Left ventricle myocardium inferior (tissue), 1 donor: ENCODE data around the gene TBX18. TPM values are rescaled to one million over a fixed set of nuclear protein-coding genes. Genes with fewer than 3 reads are reported as not detected.

Experiments
- DNase-seq: peaks from one replicate; pipeline ENCODE4 v3.0.0-alpha.2; 2020
- H3K27ac ChIP-seq: fragments of 200-600 bp; replicated peaks from 2 replicates; pipeline ENCODE4 v1.8.0; 2021
- H3K27me3 ChIP-seq: fragments of 200-600 bp; 2 replicates; pipeline ENCODE4 v1.8.0; 2021; ENCODE audit warnings: low read depth
- H3K36me3 ChIP-seq: fragments of 200-600 bp; 2 replicates; pipeline ENCODE4 v1.8.0; 2021
- H3K4me1 ChIP-seq: fragments of 200-600 bp; 2 replicates; pipeline ENCODE4 v1.8.0; 2021
- H3K4me3 ChIP-seq: fragments of 200-600 bp; 2 replicates; pipeline ENCODE4 v1.8.0; 2021; ENCODE audit warnings: mild to moderate bottlenecking, moderate library complexity
- H3K9me3 ChIP-seq: fragments of 200-600 bp; replicated peaks from 2 replicates; pipeline ENCODE4 v1.8.0; 2021
- CTCF ChIP-seq: fragments of 200-600 bp; IDR thresholded peaks from 2 replicates; pipeline ENCODE4 v1.8.0; 2021; ENCODE audit warnings: antibody characterized with exemption, mild to moderate bottlenecking, borderline replicate concordance
- intact Hi-C: fragments of 100-400 bp; cut with micrococcal nuclease; formaldehyde crosslinking; loops from one replicate; pipeline ENCODE4 v1.11.0; 2022
- long read RNA-seq: library from polyadenylated mRNA; unstranded; transcript quantifications from one replicate; pipeline ENCODE4 v2.0.0, GENCODE V29; 2021
- total RNA-seq: library from RNA; stranded (reverse); fragmentation: NEBNext Ultra II Directional; extraction: Animal tissue kit (Norgen Biotek cat#: 25700); gene quantifications from one replicate; pipeline ENCODE4 v1.2.1, GENCODE V29; 2021
- donor health status: DM: no; HTN: yes; CAD: no; lungs with severe emphysema.

Gene TBX18
- total RNA-seq, result 3.5 TPM
- long read RNA-seq, full-length matches to known transcripts, result 1 of 3 reads
- long read RNA-seq, partial matches to known transcripts, result 0 of 3 reads
- long read RNA-seq, other reads (novel, unspliced or antisense), result 2 of 3 reads

DNA sequence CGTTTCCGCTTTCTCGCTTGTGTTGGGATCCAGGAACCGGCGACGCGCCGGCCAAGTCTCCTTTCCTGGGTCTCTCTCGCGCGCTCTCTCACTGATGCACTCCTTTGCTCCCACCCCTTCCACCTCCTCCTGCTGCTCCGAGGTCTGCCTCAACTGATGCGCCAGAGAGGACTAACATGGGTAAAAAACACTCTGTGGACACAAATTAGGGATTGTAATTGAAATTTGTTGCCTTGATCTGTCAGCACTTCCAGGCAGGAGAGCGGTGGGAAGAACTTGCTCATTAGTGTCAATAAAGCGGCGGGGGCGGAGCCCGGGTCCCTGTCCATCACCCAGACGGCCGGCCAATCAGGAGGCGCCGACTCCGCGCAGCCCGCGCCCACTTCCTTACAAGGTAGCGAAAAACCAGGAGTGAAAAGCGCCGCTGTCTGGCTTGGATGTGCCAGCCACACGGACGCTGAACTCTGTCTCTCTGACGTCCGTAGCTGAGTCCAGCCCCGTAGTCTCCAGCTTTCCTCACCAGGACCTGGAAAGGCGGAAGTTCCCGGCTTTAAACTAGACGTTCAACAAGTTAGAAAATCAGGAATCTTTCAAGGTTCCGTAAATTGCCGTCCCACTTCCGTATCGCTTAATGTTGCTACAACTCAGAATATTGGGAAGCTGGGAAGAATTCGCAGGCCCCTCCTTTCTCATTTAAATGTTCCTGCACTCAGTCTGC, at the start of gene TBX18:
Gene TBX18, minus strand, starts transcription at position 267 of the 718 bp plus-strand sequence. CDS start 417 bp downstream, outside the sequence.
- H3K27ac ChIP-seq, result peak within 1 kb of the TSS; percentile 89
- peaks cover 22% of the 10 kb centered on the region for H3K4me1 ChIP-seq
- H3K27me3 ChIP-seq, result peaks cover 100% of the 10 kb centered on the region
- H3K4me3 ChIP-seq, result peak within 1 kb of the TSS; percentile 72
- no peaks in the 10 kb centered on the region for H3K9me3 ChIP-seq
- H3K36me3 ChIP-seq, result no peaks in the 10 kb centered on the region
- TF ChIP-seq CTCF, result no peak
- DNase-seq, result peak; percentile 92
- intact Hi-C loops, result no loop called here

- Histone ChIP-seq H3K4me3 (no peak overlapping the region), H3K4me1 (no peaks in the 10 kb centered on the region), H3K27ac (no peak overlapping the region), H3K36me3 (no peaks in the 10 kb centered on the region), H3K27me3 (no peaks in the 10 kb centered on the region), H3K9me3 (no peaks in the 10 kb centered on the region)
- TF ChIP-seq CTCF, result no peak
- intact Hi-C loops, result no loop called here
- no peak for DNase-seq
These were observed 47.0 kb upstream of the TBX18 start for GRCh38 chr6:84811351-84811750.

- Histone ChIP-seq H3K27ac (no peak overlapping the region), H3K27me3 (no peaks in the 10 kb centered on the region), H3K4me1 (no peaks in the 10 kb centered on the region), H3K9me3 (no peaks in the 10 kb centered on the region), H3K36me3 (no peaks in the 10 kb centered on the region), H3K4me3 (no peak overlapping the region)
- intact Hi-C loops, result no loop called here
- no peak for DNase-seq
- no peak for TF ChIP-seq CTCF
These were observed 45.1 kb upstream of the TBX18 start for GRCh38 chr6:84809455-84809854.

- intact Hi-C loops, result no loop called here
- Histone ChIP-seq H3K4me3 (no peak overlapping the region), H3K36me3 (no peaks in the 10 kb centered on the region), H3K27ac (no peak overlapping the region), H3K9me3 (no peaks in the 10 kb centered on the region), H3K27me3 (no peaks in the 10 kb centered on the region), H3K4me1 (no peaks in the 10 kb centered on the region)
- no peak for TF ChIP-seq CTCF
- DNase-seq, result no peak
These were observed 44.2 kb upstream of the TBX18 start for GRCh38 chr6:84808491-84809061.

- no peak overlapping the region for H3K27ac ChIP-seq
These were observed 40.7 kb upstream of the TBX18 start for GRCh38 chr6:84805145-84805544.

More at GRCh38 chr6:84805145-84805544, 40.7 kb upstream of the TBX18 start:
- no peaks in the 10 kb centered on the region for H3K9me3 ChIP-seq
- intact Hi-C loops, result no loop called here
- no peak overlapping the region for H3K4me3 ChIP-seq
- DNase-seq, result no peak
- no peaks in the 10 kb centered on the region for H3K27me3 ChIP-seq
- TF ChIP-seq CTCF, result no peak
- H3K4me1 ChIP-seq, result no peaks in the 10 kb centered on the region
- no peaks in the 10 kb centered on the region for H3K36me3 ChIP-seq
